OCI-LY3 (cell line): Measurements from ENCODE around the gene PTPRT.

Experiments
- EZH2phosphoT487 ChIP-seq: fragments of 200-600 bp; shearing (Covaris generic); IDR thresholded peaks from 2 replicates; pipeline ENCODE4 v1.6.1; 2018; ENCODE audit warnings: antibody characterized with exemption, mixed run types, low read depth
- TF ChIP-seq, protein P1 (sequence below): fragments of 200-600, 300-600 bp; sonication (generic); IDR thresholded peaks from 2 replicates; pipeline ENCODE4 v1.5.1; 2014; ENCODE audit warnings: antibody characterized with exemption, low read length, low read depth

DNA sequence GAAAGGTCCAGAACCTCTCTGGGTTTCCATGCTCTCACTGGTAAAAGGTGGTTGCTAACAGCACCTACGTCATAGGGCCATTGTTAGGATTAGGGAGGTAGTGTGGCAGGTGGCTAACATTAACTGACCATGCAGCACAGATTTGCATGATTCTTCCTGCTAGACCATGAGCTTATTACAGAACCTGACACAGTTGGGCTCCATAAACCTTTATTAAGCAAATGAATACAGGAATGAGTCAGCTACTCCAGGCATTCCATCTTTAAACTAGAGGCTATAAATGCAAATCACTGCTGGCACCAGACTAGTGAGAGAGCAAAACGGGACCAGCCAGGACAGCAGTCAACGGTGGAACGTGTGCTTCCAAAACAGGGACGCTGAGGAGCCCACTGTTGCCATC is 440.1 kb downstream of the PTPRT start:
- TF ChIP-seq, protein P1, sequence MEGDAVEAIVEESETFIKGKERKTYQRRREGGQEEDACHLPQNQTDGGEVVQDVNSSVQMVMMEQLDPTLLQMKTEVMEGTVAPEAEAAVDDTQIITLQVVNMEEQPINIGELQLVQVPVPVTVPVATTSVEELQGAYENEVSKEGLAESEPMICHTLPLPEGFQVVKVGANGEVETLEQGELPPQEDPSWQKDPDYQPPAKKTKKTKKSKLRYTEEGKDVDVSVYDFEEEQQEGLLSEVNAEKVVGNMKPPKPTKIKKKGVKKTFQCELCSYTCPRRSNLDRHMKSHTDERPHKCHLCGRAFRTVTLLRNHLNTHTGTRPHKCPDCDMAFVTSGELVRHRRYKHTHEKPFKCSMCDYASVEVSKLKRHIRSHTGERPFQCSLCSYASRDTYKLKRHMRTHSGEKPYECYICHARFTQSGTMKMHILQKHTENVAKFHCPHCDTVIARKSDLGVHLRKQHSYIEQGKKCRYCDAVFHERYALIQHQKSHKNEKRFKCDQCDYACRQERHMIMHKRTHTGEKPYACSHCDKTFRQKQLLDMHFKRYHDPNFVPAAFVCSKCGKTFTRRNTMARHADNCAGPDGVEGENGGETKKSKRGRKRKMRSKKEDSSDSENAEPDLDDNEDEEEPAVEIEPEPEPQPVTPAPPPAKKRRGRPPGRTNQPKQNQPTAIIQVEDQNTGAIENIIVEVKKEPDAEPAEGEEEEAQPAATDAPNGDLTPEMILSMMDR, result no peak
- TF ChIP-seq EZH2phosphoT487, result no peak
